Activated T-cell treated with anti-CD3 and anti-CD28 coated beads, Interleukin-2, amount 50 U/mL, for 48 hours (primary cell): ENCODE data around the gene POLR2B.
"Not testable (repeated sequence)": the region's sequence is repeated elsewhere in the genome, so short reads cannot be mapped to it uniquely, and the experiment has no call there.

Source experiments
- DNase-seq, 2 experiments: peaks; one replicate each; pipeline ENCODE4 v3.0.0-alpha.2; 2020

POLR2B gene

GRCh38 chr4:56978750-56979303 is at the start of gene POLR2B:
POLR2B (plus strand) TSS chr4:56978896; CDS start chr4:56978986, 90 bp downstream.
- peak; percentile 93 to 95 for DNase-seq

- DNase-seq, result no peak
Measured at GRCh38 chr4:56930638-56931037, 48.1 kb upstream of the POLR2B start.

DNA sequence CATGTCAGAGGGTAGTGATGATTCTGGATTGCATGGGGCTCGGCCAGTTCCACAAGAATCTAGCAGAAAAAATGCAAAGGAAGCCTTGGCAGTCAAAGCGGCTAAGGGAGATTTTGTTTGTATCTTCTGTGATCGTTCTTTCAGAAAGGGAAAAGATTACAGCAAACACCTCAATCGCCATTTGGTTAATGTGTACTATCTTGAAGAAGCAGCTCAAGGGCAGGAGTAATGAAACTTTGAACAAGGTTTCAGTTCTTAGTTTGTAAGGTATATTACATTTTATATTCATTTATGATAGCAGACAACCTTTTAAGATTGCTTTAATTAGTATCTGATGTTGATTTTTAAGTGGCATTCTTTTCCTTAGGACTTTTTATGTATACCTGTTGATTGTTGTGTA is 46.8 kb upstream of the POLR2B start:
- DNase-seq, result no peak

DNA sequence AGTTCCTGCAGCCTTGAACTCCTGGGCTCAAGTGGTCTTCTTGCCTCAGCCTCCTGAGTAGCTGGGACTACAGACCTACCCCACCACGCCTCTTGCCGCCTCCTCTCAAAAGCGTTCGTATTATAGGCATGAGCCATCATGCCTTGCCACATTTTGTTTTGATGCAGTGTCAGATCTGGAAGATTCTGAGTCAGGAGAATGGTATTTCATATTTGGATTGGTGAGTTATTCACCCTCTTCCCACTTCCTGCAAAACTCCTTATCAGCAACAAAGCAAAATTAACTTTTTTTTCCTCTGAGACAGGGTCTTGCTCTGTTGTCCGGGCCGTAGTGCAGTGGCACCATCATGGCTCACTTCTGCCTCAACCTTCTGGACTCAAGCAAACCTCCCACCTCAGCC is 41.4 kb upstream of the POLR2B start:
- no peak for DNase-seq

- DNase-seq, result not testable (repeated sequence)
Measured at GRCh38 chr4:56939826-56940225, 38.9 kb upstream of the POLR2B start.

DNA sequence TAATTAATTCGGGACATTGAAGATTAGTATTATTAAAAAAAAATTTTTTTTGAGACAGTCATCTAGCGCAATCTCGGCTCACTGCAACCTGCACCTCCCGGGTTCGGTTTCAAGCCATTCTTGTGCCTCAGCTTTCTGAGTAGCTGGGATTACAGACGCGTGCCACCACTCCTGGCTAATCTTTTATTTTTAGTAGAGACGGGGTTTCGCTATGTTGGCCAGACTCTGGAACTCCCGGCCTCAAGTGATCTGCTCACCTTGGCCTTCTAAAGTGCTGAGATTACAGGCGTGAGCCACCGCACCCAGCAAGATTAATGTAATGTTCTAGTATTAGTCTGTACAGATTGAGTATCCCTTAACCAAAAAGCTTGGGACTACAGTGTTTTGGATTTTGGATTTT is 38.3 kb upstream of the POLR2B start:
- no peak for DNase-seq

DNA sequence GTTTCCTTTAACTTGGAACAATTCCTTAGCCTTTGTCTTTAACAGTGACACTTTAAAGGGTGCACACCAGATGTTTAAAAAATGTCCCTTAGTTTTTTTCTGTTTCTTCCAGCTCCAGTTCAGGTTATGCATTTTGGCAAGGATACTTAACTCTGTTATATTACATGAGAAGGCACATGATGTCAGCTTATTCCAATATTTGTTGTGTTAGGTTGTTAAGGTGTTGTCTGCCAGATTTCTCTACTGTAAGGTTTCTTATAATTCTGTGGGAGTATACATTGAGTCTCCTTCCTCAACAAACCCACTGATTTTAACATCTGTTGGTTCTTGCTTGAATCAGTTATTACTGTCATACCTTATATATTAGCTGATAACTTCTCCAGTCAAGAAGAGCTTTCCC is 37.7 kb upstream of the POLR2B start:
- no peak for DNase-seq

- DNase-seq, result no peak
Measured at GRCh38 chr4:56941403-56941802, 37.3 kb upstream of the POLR2B start.

GRCh38 chr4:56953680-56954520 is 24.8 kb upstream of the POLR2B start:
- no peak for DNase-seq

DNA sequence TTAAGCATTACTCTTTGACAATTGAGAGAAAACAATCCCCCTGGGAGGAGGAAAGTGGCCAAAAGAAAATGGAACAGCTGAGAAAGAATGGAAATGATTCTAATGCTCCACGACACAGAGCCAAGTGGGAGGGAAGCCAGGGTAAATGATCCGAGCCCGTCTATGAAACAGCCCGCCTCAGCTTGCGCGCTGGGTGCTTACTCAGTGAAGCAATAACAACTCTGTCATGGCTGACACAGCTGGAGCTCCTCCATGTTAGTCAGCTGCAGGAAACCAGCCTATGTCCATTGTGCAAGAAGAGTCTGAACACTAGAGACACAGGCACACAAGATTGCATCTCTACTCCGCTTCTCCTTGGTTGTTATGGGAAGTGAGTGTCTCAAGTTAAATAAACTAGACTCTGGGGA is 20.6 kb upstream of the POLR2B start:
- peak in 1 of 2 experiments; percentile 10 for DNase-seq

DNA sequence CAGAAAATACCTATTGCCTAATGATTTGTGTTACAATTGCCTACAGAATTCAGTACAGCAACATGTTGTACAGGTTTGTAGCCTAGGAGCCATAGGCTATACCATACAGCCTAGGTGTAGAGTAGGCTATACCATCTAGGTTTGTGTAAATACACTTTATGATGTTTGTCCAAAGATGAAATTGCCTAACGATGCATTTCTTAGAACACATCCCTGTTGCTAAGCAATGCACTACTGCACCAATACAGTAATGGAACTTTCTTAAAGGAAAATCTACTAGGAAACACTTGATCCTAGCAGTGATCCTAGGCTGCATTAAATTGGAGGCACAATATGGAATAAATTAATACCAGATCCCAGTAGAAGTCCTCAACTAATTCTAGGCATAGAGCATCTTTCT is 19.6 kb upstream of the POLR2B start:
- no peak for DNase-seq

GRCh38 chr4:56961107-56961500 is 17.6 kb upstream of the POLR2B start:
- DNase-seq, result no peak

GRCh38 chr4:56971383-56971782 is 7.3 kb upstream of the POLR2B start:
- DNase-seq, result no peak

DNA sequence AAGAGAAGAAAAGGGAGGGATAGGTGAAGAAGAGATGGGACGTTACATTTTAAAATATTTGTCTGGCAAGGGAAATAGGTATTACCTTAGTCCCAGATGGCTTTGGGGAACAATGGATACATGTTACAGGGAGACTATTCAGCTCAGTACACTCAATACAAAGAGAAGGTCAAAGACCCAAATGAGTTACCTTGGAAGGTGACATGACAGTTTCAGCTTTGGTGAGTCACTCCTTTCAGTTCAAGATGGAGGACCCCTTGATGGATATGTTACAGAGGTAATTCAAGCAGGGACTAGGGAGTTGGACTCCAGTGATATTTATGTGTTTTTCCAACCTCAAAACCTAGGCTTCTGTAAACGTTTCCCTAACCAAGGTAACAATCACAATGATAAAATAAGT is 6.3 kb upstream of the POLR2B start:
- no peak for DNase-seq

- DNase-seq, result no peak
Measured at GRCh38 chr4:56972809-56973208, 5.9 kb upstream of the POLR2B start.

GRCh38 chr4:56973336-56973735 is 5.4 kb upstream of the POLR2B start:
- DNase-seq, result no peak

- DNase-seq, result no peak
Measured at GRCh38 chr4:56976283-56976836, 2.3 kb upstream of the POLR2B start.

GRCh38 chr4:56976837-56977320 is 1.8 kb upstream of the POLR2B start:
- peak; percentile 51 to 67 for DNase-seq

GRCh38 chr4:56977321-56978012 is 1.2 kb upstream of the POLR2B start, which contains the start of gene NOA1:
NOA1 (minus strand) TSS chr4:56977606; CDS start chr4:56977585, 21 bp downstream.
- peak; percentile 99 to 100 for DNase-seq

GRCh38 chr4:56979421-56980072 is 851 bp downstream of the POLR2B start:
- DNase-seq, result peak; percentile 62 to 69

GRCh38 chr4:56981795-56982201 is 3.1 kb downstream of the POLR2B start:
- DNase-seq, result no peak

- DNase-seq, result no peak
Measured at GRCh38 chr4:56986192-56986591, 7.5 kb downstream of the POLR2B start.

DNA sequence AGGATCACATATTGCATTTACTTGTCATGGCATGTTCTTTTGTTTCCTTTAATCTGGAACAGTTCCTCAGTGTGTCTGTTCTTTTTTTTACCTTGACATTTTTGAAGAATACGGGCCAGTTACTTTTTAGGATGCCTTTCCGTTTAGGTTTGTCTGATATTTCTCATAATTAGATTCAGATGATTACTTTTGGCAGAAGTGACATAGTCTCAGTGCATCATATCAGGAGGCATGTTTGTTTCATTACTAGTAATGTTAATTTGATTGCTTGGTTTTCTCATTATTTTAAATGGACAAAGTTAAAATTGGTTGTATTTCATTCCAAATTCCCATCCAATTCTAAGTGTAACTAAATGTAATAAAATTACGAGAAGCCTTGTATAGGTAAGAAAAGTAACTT is 8.3 kb downstream of the POLR2B start:
- no peak for DNase-seq
